K562 (cell line): Measurements from ENCODE around the gene SEC22C. TPM values are rescaled to one million over a fixed set of nuclear protein-coding genes. Genes with fewer than 3 reads are reported as not detected.

Source experiments
- CXXC5 ChIP-seq: fragments of 250-450 bp; sonication (Bioruptor Pico); IDR thresholded peaks from 2 replicates; pipeline ENCODE4 v1.8.0; 2022; ENCODE audit warnings: inconsistent platforms, mild to moderate bottlenecking, moderate library complexity
- GATAD2A ChIP-seq: fragments of 450-650 bp; IDR thresholded peaks from 2 replicates; pipeline ENCODE4 v1.6.1; 2017
- IFI16 ChIP-seq: fragments of 250-450 bp; sonication (Bioruptor Pico); IDR thresholded peaks from 2 replicates; pipeline ENCODE4 v2.1.2; 2022; ENCODE audit warnings: mild to moderate bottlenecking, inconsistent platforms
- KLF10 ChIP-seq: fragments of 250-450 bp; sonication (Bioruptor Pico); IDR thresholded peaks from 2 replicates; pipeline ENCODE4 v1.6.1; 2021; ENCODE audit warnings: matching md5 sums
- NRF1 ChIP-seq, 2 experiments: fragments of 450-650 bp; IDR thresholded peaks in 1 of 2; conservative IDR thresholded peaks in 1 of 2; 2 replicates each; pipeline ENCODE4 v1.6.1; 2014; ENCODE audit warnings: mild to moderate bottlenecking in 2 of 2
- NUFIP1 ChIP-seq: fragments of 450-650 bp; IDR thresholded peaks from 2 replicates; pipeline ENCODE4 v1.6.1; 2018; ENCODE audit not compliant: partially characterized antibody
- SMAD3 ChIP-seq: fragments of 450-650 bp; formaldehyde crosslinking; conservative IDR thresholded peaks from 2 replicates; pipeline ENCODE4 v1.4.0; 2020; ENCODE audit warnings: mild to moderate bottlenecking
- TAF9B ChIP-seq: fragments of 450-650 bp; IDR thresholded peaks from 2 replicates; pipeline ENCODE4 v1.6.1; 2018; ENCODE audit warnings: mild to moderate bottlenecking; ENCODE audit not compliant: partially characterized antibody
- ZNF583 ChIP-seq: fragments of 250-450 bp; sonication (Bioruptor Pico); IDR thresholded peaks from 2 replicates; pipeline ENCODE4 v1.4.0; 2020
- polyA plus RNA-seq, 8 experiments: library from polyadenylated mRNA; depleted of rRNA in 4 of 8; stranded (reverse) in 5 of 8; unstranded in 3 of 8; fragments of >200 nt; fragmentation: Nextera tagmentation in 2 of 8; fragmentation: Illumina TruSeq in 1 of 8; extraction: Ambion mirVana in 2 of 8; extraction: Trizol in 1 of 8; gene quantifications; 2 replicates each; pipeline versions ENCODE4 v1.2.1 to v1.2.3, GENCODE V29; 2011 to 2014; ENCODE audit warnings: inconsistent platforms in 1 of 8, missing spikeins in 1 of 8
- total RNA-seq, 7 experiments: library from RNA; depleted of rRNA in 6 of 7; stranded (reverse); fragments of >200 nt in 6 of 7; fragmentation: Illumina TruSeq in 2 of 7; extraction: Trizol in 2 of 7; gene quantifications; 2 replicates each; pipeline versions ENCODE4 v1.2.1 to v1.2.3, GENCODE V29; 2011 to 2021; ENCODE audit warnings: low replicate concordance in 1 of 7
- TF ChIP-seq, protein P1 (sequence below), 2 experiments: fragments of 450-650 bp; formaldehyde crosslinking in 1 of 2; IDR thresholded peaks; 2 replicates each; pipeline versions ENCODE4 v1.4.0 to v1.6.1; 2014 to 2020; ENCODE audit warnings: mild to moderate bottlenecking in 2 of 2, borderline replicate concordance in 1 of 2, low read depth in 1 of 2
- TF ChIP-seq, protein P2 (sequence below): fragments of 250-450 bp; sonication (Bioruptor Pico); IDR thresholded peaks from 2 replicates; pipeline ENCODE4 v1.6.1; 2021; ENCODE audit warnings: mild to moderate bottlenecking
- TF ChIP-seq, protein P3 (sequence below), 2 experiments: fragments of 450-650 bp; conservative IDR thresholded peaks; 2 replicates each; pipeline ENCODE4 v1.6.1; 2017; ENCODE audit warnings: mild to moderate bottlenecking in 2 of 2, moderate library complexity in 2 of 2
- TF ChIP-seq, protein P4 (sequence below): sonication (generic); formaldehyde crosslinking; IDR thresholded peaks from 2 replicates; pipeline ENCODE4 v1.4.0; 2020; ENCODE audit warnings: mild to moderate bottlenecking, missing genetic modification reagents
- TF ChIP-seq, protein P5 (sequence below): fragments of 250-450 bp; sonication (Bioruptor Pico); IDR thresholded peaks from 2 replicates; pipeline ENCODE4 v1.8.0; 2022; ENCODE audit warnings: moderate library complexity, mild to moderate bottlenecking, inconsistent platforms

SEC22C gene
- total and polyA plus RNA-seq, 9 of the 15 experiments (the other 6 are each of a cell fraction or from before 2014, with no cell fraction given), result 35.6 to 68.4 (median 50.7) TPM

DNA sequence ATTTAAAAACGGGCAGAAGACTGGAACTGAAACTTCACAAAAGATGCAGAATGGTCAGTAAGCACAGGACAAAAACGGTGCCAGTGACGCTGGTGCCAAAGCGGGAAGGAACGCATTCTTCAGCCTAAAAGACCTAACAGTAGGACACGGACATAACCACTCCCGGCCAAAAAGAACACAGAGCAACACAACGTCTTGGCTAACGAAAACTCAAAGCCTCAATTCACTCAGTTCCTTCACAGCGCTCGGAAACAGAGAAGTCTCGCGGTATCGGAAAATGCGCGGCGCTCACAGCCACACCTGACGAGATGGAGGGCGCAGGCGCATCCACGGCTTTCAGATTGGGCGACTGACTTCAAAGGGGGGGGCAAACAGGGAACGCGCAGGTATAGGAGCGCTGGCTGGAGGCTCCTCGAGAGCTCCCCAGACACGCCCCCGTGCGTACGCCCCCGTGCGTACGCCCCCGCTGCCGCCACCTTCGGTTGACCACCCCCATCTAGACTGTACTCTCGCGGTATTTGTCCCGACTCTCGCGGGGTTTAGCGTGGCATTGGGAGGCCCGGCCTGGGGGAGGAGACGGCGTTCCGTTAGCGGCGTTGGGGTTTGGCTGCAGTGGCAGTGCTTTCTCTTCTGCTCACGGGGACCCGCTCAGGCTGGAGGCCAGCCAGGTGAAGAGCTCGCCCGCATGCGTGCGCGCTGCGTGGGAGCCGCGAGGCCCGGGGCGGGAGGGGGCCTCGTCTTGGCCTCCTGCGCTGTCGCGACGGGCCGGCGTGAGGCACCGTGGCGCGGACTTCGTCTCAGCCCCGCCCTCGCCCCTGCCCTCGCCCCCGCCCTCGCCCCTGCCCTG is 18.6 kb upstream of the SEC22C start, which contains the start of gene NKTR (continued):
- TF ChIP-seq, protein P1, sequence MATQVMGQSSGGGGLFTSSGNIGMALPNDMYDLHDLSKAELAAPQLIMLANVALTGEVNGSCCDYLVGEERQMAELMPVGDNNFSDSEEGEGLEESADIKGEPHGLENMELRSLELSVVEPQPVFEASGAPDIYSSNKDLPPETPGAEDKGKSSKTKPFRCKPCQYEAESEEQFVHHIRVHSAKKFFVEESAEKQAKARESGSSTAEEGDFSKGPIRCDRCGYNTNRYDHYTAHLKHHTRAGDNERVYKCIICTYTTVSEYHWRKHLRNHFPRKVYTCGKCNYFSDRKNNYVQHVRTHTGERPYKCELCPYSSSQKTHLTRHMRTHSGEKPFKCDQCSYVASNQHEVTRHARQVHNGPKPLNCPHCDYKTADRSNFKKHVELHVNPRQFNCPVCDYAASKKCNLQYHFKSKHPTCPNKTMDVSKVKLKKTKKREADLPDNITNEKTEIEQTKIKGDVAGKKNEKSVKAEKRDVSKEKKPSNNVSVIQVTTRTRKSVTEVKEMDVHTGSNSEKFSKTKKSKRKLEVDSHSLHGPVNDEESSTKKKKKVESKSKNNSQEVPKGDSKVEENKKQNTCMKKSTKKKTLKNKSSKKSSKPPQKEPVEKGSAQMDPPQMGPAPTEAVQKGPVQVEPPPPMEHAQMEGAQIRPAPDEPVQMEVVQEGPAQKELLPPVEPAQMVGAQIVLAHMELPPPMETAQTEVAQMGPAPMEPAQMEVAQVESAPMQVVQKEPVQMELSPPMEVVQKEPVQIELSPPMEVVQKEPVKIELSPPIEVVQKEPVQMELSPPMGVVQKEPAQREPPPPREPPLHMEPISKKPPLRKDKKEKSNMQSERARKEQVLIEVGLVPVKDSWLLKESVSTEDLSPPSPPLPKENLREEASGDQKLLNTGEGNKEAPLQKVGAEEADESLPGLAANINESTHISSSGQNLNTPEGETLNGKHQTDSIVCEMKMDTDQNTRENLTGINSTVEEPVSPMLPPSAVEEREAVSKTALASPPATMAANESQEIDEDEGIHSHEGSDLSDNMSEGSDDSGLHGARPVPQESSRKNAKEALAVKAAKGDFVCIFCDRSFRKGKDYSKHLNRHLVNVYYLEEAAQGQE (IDR thresholded peaks at IDR 0.05; ENCODE audit: borderline replicate concordance), result no peak
- TF ChIP-seq, protein P1 (CRISPR knock-in tag; IDR thresholded peaks at IDR 0.05; ENCODE audit: low read depth), result peak; percentile 73; the same call in 1 of the 2 replicates
- TF ChIP-seq SMAD3 (peak; percentile 61; the same call in 1 of the 2 replicates), CXXC5 (peak; percentile 98), ZNF583 (CRISPR knock-in tag) (0 out of 2 replicates have a peak, but pooled peaks have one; percentile 46), TAF9B (peak; percentile 78), IFI16 (no peak), GATAD2A (peak; percentile 63; the same call in 1 of the 2 replicates), NUFIP1 (no peak), NRF1 (conservative IDR thresholded peaks at IDR 0.05 in 1 of 2, IDR thresholded peaks at IDR 0.05 in 1 of 2) (peak; percentile 98 to 99), KLF10 (CRISPR knock-in tag) (no peak)
- TF ChIP-seq, protein P2, sequence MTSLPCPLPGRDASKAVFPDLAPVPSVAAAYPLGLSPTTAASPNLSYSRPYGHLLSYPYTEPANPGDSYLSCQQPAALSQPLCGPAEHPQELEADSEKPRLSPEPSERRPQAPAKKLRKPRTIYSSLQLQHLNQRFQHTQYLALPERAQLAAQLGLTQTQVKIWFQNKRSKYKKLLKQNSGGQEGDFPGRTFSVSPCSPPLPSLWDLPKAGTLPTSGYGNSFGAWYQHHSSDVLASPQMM, result no peak
- TF ChIP-seq, protein P3, sequence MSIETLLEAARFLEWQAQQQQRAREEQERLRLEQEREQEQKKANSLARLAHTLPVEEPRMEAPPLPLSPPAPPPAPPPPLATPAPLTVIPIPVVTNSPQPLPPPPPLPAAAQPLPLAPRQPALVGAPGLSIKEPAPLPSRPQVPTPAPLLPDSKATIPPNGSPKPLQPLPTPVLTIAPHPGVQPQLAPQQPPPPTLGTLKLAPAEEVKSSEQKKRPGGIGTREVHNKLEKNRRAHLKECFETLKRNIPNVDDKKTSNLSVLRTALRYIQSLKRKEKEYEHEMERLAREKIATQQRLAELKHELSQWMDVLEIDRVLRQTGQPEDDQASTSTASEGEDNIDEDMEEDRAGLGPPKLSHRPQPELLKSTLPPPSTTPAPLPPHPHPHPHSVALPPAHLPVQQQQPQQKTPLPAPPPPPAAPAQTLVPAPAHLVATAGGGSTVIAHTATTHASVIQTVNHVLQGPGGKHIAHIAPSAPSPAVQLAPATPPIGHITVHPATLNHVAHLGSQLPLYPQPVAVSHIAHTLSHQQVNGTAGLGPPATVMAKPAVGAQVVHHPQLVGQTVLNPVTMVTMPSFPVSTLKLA (conservative IDR thresholded peaks at IDR 0.05), result peak; percentile 68 to 89
- TF ChIP-seq, protein P4, sequence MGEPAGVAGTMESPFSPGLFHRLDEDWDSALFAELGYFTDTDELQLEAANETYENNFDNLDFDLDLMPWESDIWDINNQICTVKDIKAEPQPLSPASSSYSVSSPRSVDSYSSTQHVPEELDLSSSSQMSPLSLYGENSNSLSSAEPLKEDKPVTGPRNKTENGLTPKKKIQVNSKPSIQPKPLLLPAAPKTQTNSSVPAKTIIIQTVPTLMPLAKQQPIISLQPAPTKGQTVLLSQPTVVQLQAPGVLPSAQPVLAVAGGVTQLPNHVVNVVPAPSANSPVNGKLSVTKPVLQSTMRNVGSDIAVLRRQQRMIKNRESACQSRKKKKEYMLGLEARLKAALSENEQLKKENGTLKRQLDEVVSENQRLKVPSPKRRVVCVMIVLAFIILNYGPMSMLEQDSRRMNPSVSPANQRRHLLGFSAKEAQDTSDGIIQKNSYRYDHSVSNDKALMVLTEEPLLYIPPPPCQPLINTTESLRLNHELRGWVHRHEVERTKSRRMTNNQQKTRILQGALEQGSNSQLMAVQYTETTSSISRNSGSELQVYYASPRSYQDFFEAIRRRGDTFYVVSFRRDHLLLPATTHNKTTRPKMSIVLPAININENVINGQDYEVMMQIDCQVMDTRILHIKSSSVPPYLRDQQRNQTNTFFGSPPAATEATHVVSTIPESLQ (CRISPR knock-in tag), result no peak; the same call in 1 of the 2 replicates
- TF ChIP-seq, protein P5, sequence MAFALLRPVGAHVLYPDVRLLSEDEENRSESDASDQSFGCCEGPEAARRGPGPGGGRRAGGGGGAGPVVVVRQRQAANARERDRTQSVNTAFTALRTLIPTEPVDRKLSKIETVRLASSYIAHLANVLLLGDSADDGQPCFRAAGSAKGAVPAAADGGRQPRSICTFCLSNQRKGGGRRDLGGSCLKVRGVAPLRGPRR (CRISPR knock-in tag), result no peak
